Suprapubic skin (tissue), 4 donors: ENCODE results near the gene FBXO17. TPM values are rescaled to one million over a fixed set of nuclear protein-coding genes. Genes with fewer than 3 reads are reported as not detected.
"Not testable (repeated sequence)": the region's sequence is repeated elsewhere in the genome, so short reads cannot be mapped to it uniquely, and the experiment has no call there.

Experiments used
- DNase-seq, 2 donors: peaks; one replicate each; pipeline ENCODE4 v3.0.0-alpha.2; 2019; ENCODE audit warnings: low spot score in 2 of 2
- H3K27ac ChIP-seq: fragments of 200-600 bp; sonication (generic); one replicate; pipeline ENCODE4 v1.5.1; 2019
- H3K27me3 ChIP-seq: fragments of 200-600 bp; sonication (generic); one replicate; pipeline ENCODE4 v1.5.1; 2019
- H3K36me3 ChIP-seq: fragments of 200-600 bp; sonication (generic); one replicate; pipeline ENCODE4 v1.5.1; 2019
- H3K4me1 ChIP-seq: fragments of 200-600 bp; sonication (generic); one replicate; pipeline ENCODE4 v1.5.1; 2019
- H3K4me3 ChIP-seq: fragments of 200-600 bp; sonication (generic); one replicate; pipeline ENCODE4 v1.5.1; 2019; ENCODE audit warnings: mild to moderate bottlenecking
- H3K9me3 ChIP-seq: fragments of 200-600 bp; sonication (generic); one replicate; pipeline ENCODE4 v1.5.1; 2019
- CTCF ChIP-seq, 2 donors: fragments of 200-600 bp in 1 of 2; fragments of 450-650 bp in 1 of 2; sonication (generic) in 1 of 2; IDR thresholded peaks; one replicate each; pipeline ENCODE4 v1.5.1; 2016 to 2019; ENCODE audit warnings: antibody characterized with exemption in 2 of 2, mild to moderate bottlenecking in 1 of 2, moderate library complexity in 1 of 2
- EP300 ChIP-seq: sonication (generic); formaldehyde crosslinking; IDR thresholded peaks from one replicate; pipeline ENCODE4 v1.6.1; 2017; ENCODE audit warnings: antibody characterized with exemption
- POLR2A ChIP-seq, 2 donors: fragments of 450-650 bp; IDR thresholded peaks; one replicate each; pipeline ENCODE4 v1.6.1; 2017; ENCODE audit warnings: antibody characterized with exemption in 2 of 2, mild to moderate bottlenecking in 2 of 2, moderate library complexity in 2 of 2
- POLR2AphosphoS5 ChIP-seq, 3 donors: sonication (generic); formaldehyde crosslinking; IDR thresholded peaks; one replicate each; pipeline ENCODE4 v1.6.1; 2017; ENCODE audit warnings: antibody characterized with exemption in 3 of 3
- WGBS: methylation state at CpG from one replicate; pipeline ENCODE4 v1.1.5; 2018; 5-methylcytosine and 5-hydroxymethylcytosine counted together
- total RNA-seq, 4 donors: library from RNA; depleted of rRNA; stranded (reverse); fragments of >200 nt; gene quantifications; one replicate each; pipeline ENCODE4 v1.1.0, GENCODE V29; 2016

FBXO17 gene
- total RNA-seq, 4 donors from 2014 or later, result 11.3 to 35.1 (median 20.4) TPM

DNA sequence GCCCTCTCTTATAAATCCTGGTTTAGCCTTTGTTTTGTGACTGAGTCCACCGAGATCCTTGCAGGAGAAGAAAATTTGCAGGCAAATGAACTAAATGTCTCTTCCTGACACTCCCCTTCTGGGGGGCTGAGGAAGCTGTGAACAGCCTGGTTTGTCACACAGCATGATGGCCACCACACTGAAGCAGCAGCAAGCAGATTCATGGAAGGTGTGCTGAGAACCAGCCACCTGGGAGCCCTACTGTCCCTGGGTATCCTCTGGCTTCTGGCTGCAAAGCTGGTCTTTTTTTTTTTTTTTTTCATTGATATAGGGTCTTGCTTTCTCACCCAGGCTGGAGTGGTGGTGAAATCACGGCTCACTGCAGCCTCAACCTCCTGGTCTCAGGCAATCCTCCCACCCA, 33.6 kb downstream of the FBXO17 start:
- Histone ChIP-seq H3K4me3 (no peak overlapping the region), H3K36me3 (peaks cover 16% of the 10 kb centered on the region), H3K9me3 (no peaks in the 10 kb centered on the region), H3K4me1 (peaks cover 4% of the 10 kb centered on the region), H3K27ac (no peak overlapping the region), H3K27me3 (no peaks in the 10 kb centered on the region)
- no peak for DNase-seq
- WGBS, result 86% methylated on average over 2 of the region's 2 CpGs
- TF ChIP-seq EP300 (no peak), POLR2A (IDR thresholded peaks at IDR 0.05) (no peak), CTCF (IDR thresholded peaks at IDR 0.05) (no peak), POLR2AphosphoS5 (IDR thresholded peaks at IDR 0.05) (no peak)

DNA sequence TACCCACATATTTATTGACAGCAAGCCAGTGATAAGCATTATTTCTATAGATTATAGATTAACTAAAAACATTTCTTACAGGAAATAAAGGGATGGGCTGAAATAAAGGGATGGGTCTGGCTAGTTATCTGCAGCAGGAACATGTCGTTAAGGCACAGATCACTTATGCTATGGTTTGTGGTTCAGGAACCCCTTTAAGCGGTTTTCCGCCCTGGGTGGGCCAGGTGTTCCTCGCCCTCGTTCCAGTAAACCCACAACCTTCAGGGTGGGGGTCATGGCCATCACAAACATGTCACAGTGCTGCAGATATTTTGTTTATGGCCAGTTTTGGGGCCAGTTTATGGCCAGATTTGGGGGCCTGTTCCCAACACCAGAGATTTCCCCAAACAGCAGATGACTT, 34.1 kb downstream of the FBXO17 start:
- H3K27me3 ChIP-seq, H3K4me1 ChIP-seq, H3K27ac ChIP-seq, H3K9me3 ChIP-seq, H3K4me3 ChIP-seq, DNase-seq: not testable (repeated sequence)
- peaks cover 12% of the 10 kb centered on the region for H3K36me3 ChIP-seq
- WGBS, result 79% methylated on average over 5 of the region's 5 CpGs

- TF ChIP-seq EP300, result no peak
- Histone ChIP-seq H3K4me3 (no peak overlapping the region), H3K36me3 (peaks cover 7% of the 10 kb centered on the region), H3K9me3 (no peaks in the 10 kb centered on the region), H3K4me1 (peaks cover 4% of the 10 kb centered on the region), H3K27me3 (no peaks in the 10 kb centered on the region), H3K27ac (no peak overlapping the region)
- 61% methylated on average over 5 of the region's 5 CpGs for WGBS
- DNase-seq, result no peak
Measured at GRCh38 chr19:38939957-38940356, 35.6 kb downstream of the FBXO17 start.

DNA sequence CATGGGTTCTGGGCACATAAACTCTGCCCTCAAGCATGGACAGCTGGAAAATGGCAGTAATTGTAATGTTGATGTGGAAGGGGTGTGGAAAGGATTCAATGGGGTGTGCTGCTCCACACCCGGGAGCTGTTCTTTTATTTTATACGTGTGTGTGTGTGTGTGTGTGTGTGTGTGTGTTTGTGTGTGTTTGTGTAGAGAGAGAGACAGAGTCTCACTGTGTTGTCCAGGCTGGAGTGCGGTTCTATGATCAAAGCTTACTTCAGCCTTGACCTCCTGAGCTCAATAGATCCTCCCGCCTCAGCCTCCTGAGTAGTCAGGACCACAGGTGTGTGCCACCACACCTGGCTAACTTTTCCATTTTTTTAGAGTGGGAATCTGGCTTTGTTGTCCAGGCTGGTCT, 42.0 kb downstream of the FBXO17 start:
- H3K27me3 ChIP-seq, result no peaks in the 10 kb centered on the region
- WGBS, result 64% methylated on average over 4 of the region's 4 CpGs

DNA sequence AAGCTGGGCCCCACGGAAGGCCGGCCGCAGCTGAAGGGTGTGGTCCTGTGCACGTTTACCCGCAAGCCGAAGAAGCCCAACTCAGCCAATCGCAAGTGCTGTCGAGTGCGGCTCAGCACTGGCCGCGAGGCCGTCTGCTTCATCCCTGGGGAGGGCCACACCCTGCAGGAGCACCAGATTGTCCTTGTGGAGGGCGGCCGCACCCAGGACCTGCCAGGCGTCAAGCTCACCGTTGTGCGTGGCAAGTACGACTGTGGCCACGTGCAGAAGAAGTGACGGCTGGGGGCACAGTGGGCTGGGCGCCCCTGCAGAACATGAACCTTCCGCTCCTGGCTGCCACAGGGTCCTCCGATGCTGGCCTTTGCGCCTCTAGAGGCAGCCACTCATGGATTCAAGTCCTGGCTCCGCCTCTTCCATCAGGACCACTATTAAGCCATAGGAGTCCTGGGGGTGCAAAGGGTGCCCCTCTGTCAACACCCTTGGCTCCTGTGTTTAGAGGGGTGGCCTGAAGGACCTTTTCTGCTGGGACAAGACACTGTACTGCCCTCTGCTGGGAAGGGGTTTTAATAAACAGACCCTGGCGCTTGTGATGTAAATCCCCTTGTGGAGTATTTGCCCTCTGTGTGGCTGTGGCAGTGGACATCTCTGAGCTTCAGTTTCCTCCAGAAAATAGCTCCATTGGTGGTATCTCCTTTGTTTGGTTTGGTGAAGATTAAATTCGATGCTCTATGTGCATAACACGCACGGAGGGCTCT, 42.9 kb downstream of the FBXO17 start:
- no peak for DNase-seq
- WGBS, result 88% methylated on average over 11 of the region's 29 CpGs

More for the DNA sequence above, 42.0 kb downstream of the FBXO17 start:
- Histone ChIP-seq H3K4me3 (no peak overlapping the region), H3K27ac (no peak overlapping the region), H3K4me1 (peaks cover 15% of the 10 kb centered on the region), H3K9me3 (no peaks in the 10 kb centered on the region), H3K36me3 (peaks cover 18% of the 10 kb centered on the region)
- TF ChIP-seq POLR2A (IDR thresholded peaks at IDR 0.05) (no peak), CTCF (IDR thresholded peaks at IDR 0.05) (no peak), POLR2AphosphoS5 (IDR thresholded peaks at IDR 0.05) (no peak), EP300 (no peak)
- no peak for DNase-seq

DNA sequence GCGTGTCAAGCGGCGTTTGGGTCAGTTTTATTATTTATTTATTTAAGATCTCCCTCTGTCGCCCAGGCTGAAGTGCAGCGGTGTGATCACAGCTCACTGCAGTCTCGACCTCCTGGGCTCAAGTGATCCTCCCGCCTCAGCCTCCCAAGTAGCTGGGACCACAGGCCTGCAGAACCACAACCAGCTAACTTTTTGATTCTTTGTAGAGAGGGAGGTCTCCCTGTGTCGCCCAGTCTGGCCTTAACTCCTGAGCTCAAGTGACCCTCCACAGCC, 44.1 kb downstream of the FBXO17 start:
- Histone ChIP-seq H3K4me3 (peak overlapping the region; percentile 72), H3K9me3 (no peaks in the 10 kb centered on the region), H3K36me3 (peaks cover 18% of the 10 kb centered on the region), H3K27ac (peak overlapping the region; percentile 86), H3K27me3 (no peaks in the 10 kb centered on the region), H3K4me1 (peaks cover 15% of the 10 kb centered on the region)
- TF ChIP-seq POLR2AphosphoS5 (IDR thresholded peaks at IDR 0.05), result no peak
- no peak for TF ChIP-seq POLR2A (IDR thresholded peaks at IDR 0.05)
- no peak for TF ChIP-seq EP300
- no peak for TF ChIP-seq CTCF (IDR thresholded peaks at IDR 0.05)
- WGBS, result 48% methylated on average over 7 of the region's 8 CpGs
- DNase-seq, result no peak

More for the DNA sequence above, 42.9 kb downstream of the FBXO17 start:
- no peaks in the 10 kb centered on the region for H3K27me3 ChIP-seq
- no peak overlapping the region for H3K27ac ChIP-seq
- no peaks in the 10 kb centered on the region for H3K9me3 ChIP-seq
- no peak for TF ChIP-seq EP300
- no peak for TF ChIP-seq POLR2AphosphoS5 (IDR thresholded peaks at IDR 0.05)
- no peak for TF ChIP-seq POLR2A (IDR thresholded peaks at IDR 0.05)
- no peak for TF ChIP-seq CTCF (IDR thresholded peaks at IDR 0.05)
- H3K4me3 ChIP-seq, result no peak overlapping the region
- H3K36me3 ChIP-seq, result peaks cover 18% of the 10 kb centered on the region
- H3K4me1 ChIP-seq, result peaks cover 15% of the 10 kb centered on the region
